Transverse colon (tissue), 4 donors: ENCODE results near the gene ADSL. TPM values are rescaled to one million over a fixed set of nuclear protein-coding genes. Genes with fewer than 3 reads are reported as not detected.

Source experiments
- DNase-seq: peaks from one replicate; pipeline ENCODE4 v3.0.0-alpha.2; 2019
- H3K27ac ChIP-seq, 4 donors: fragments of 200-600 bp; sonication (generic); 2 replicates each; pipeline ENCODE4 v1.5.1; 2016 to 2018; ENCODE audit warnings: inconsistent platforms in 4 of 4
- H3K27me3 ChIP-seq: fragments of 200-600 bp; sonication (generic); 2 replicates; pipeline ENCODE4 v1.5.1; 2017; ENCODE audit warnings: inconsistent platforms
- H3K36me3 ChIP-seq, 4 donors: fragments of 200-600 bp; sonication (generic); 2 replicates each; pipeline ENCODE4 v1.5.1; 2017 to 2019; ENCODE audit warnings: inconsistent platforms in 4 of 4
- H3K4me1 ChIP-seq, 4 donors: fragments of 200-600 bp; sonication (generic); 2 replicates each; pipeline ENCODE4 v1.5.1; 2017 to 2020; ENCODE audit warnings: inconsistent platforms in 4 of 4
- H3K4me3 ChIP-seq, 4 donors: fragments of 200-600 bp; sonication (generic); 1 replicate in 1 of 4; 2 replicates in 3 of 4; pipeline versions ENCODE4 v1.5.1 to v1.6.1; 2017 to 2019; ENCODE audit warnings: inconsistent platforms in 4 of 4
- H3K9me3 ChIP-seq, 2 donors: fragments of 200-600 bp; sonication (generic); 2 replicates each; pipeline ENCODE4 v1.5.1; 2017 to 2019; ENCODE audit warnings: inconsistent platforms in 2 of 2
- CTCF ChIP-seq, 5 experiments: fragments of 200-600 bp in 3 of 5; fragments of 450-650 bp in 2 of 5; sonication (generic) in 3 of 5; IDR thresholded peaks; 1 replicate in 2 of 5; 2 replicates in 3 of 5; pipeline ENCODE4 v1.5.1; 2016 to 2017; ENCODE audit warnings: antibody characterized with exemption in 5 of 5, inconsistent platforms in 3 of 5, mild to moderate bottlenecking in 2 of 5, moderate library complexity in 1 of 5
- EP300 ChIP-seq: sonication (generic); formaldehyde crosslinking; IDR thresholded peaks from one replicate; pipeline ENCODE4 v1.6.1; 2017; ENCODE audit warnings: antibody characterized with exemption, low read depth
- POLR2A ChIP-seq: fragments of 450-650 bp; IDR thresholded peaks from one replicate; pipeline ENCODE4 v1.6.1; 2016; ENCODE audit warnings: antibody characterized with exemption, mild to moderate bottlenecking, moderate library complexity
- POLR2AphosphoS5 ChIP-seq, 3 donors: sonication (generic); formaldehyde crosslinking; IDR thresholded peaks; one replicate each; pipeline ENCODE4 v1.6.1; 2016; ENCODE audit warnings: antibody characterized with exemption in 3 of 3
- whole genome bisulfite sequencing, 2 donors: methylation state at CpG; one replicate each; pipeline ENCODE4 v1.1.5; 2018; ENCODE audit warnings: low coverage in 1 of 2; 5-methylcytosine and 5-hydroxymethylcytosine counted together
- in situ Hi-C, 4 donors: fragments of 200-750 bp; cut with MboI; loops; one replicate each; pipeline versions ENCODE4 v1.15.0 to v1.15.1; 2017; ENCODE audit warnings: low sequenced_read_pairs in 3 of 4, low pct_ligation_motif_present in 1 of 4, low pct_unique_long_range_greater_than_20kb in 1 of 4
- intact Hi-C: fragments of 100-400 bp; cut with DNase I; formaldehyde crosslinking; loops from one replicate; pipeline ENCODE4 v1.15.1; 2023; ENCODE audit warnings: low total_unique reads
- total RNA-seq, 4 donors: library from RNA; depleted of rRNA; stranded (reverse); fragments of >200 nt; gene quantifications; one replicate each; pipeline ENCODE4 v1.1.0, GENCODE V29; 2016

The ADSL gene
- total RNA-seq, 4 donors from 2014 or later: 13.5 to 70.7 (median 41.8) TPM

GRCh38 chr22:40406063-40406890 lies 60.0 kb downstream of the ADSL start:
- DNase-seq: no peak
- no peaks in the 10 kb centered on the region for H3K9me3 ChIP-seq
- H3K4me1 ChIP-seq: no peaks in the 10 kb centered on the region
- no peaks in the 10 kb centered on the region for H3K27me3 ChIP-seq
- in situ Hi-C loops: no loop called here
- intact Hi-C loops: no loop called here
- TF ChIP-seq POLR2AphosphoS5 (IDR thresholded peaks at IDR 0.05): no peak
- TF ChIP-seq CTCF (IDR thresholded peaks at IDR 0.05): no peak
- no peak for TF ChIP-seq POLR2A
- 70 to 93% methylated on average over 2 to 30 of the region's 31 CpGs for WGBS, 2 donors
- no peak overlapping the region for H3K27ac ChIP-seq
- H3K4me3 ChIP-seq: no peak overlapping the region
- peaks cover 0 to 57% (median 18%) of the 10 kb centered on the region in 4 donors for H3K36me3 ChIP-seq

- Histone ChIP-seq H3K9me3 (no peaks in the 10 kb centered on the region), H3K4me1 (no peaks in the 10 kb centered on the region), H3K27me3 (no peaks in the 10 kb centered on the region), H3K4me3 (no peak overlapping the region), H3K36me3 (peaks cover 0 to 55% (median 17%) of the 10 kb centered on the region in 4 donors), H3K27ac (no peak overlapping the region)
- intact Hi-C loops: no loop called here
- in situ Hi-C loops: no loop called here
- TF ChIP-seq CTCF (IDR thresholded peaks at IDR 0.05): no peak
- no peak for TF ChIP-seq EP300
- TF ChIP-seq POLR2A: no peak
- TF ChIP-seq POLR2AphosphoS5 (IDR thresholded peaks at IDR 0.05): no peak
- no peak for DNase-seq
- 90 to 96% methylated on average over 2 to 36 of the region's 37 CpGs for WGBS, 2 donors
These were observed 60.9 kb downstream of the ADSL start for GRCh38 chr22:40407021-40407761.

- intact Hi-C loops (no loop called here), in situ Hi-C loops (no loop called here)
- WGBS, 2 donors: 80 to 89% methylated on average over 1 to 28 of the region's 32 CpGs
These were observed 61.8 kb downstream of the ADSL start for GRCh38 chr22:40407831-40408717.

More at GRCh38 chr22:40407831-40408717, 61.8 kb downstream of the ADSL start:
- no peak for TF ChIP-seq POLR2A
- TF ChIP-seq POLR2AphosphoS5 (IDR thresholded peaks at IDR 0.05): no peak
- no peak for TF ChIP-seq CTCF (IDR thresholded peaks at IDR 0.05)
- TF ChIP-seq EP300: no peak
- no peaks in the 10 kb centered on the region for H3K4me1 ChIP-seq
- no peak overlapping the region for H3K4me3 ChIP-seq
- no peaks in the 10 kb centered on the region for H3K27me3 ChIP-seq
- no peaks in the 10 kb centered on the region for H3K9me3 ChIP-seq
- peaks cover 0 to 55% (median 17%) of the 10 kb centered on the region in 4 donors for H3K36me3 ChIP-seq
- no peak for DNase-seq
- no peak overlapping the region for H3K27ac ChIP-seq
